Parathyroid adenoma (tissue), 2 donors: ENCODE results near the gene SKI.
"Not testable (repeated sequence)": the region's sequence is repeated elsewhere in the genome, so short reads cannot be mapped to it uniquely, and the experiment has no call there.

Experiments
- H2AFZ ChIP-seq: fragments of 300-600 bp; sonication (generic); one replicate; pipeline ENCODE4 v1.7.0; 2017; ENCODE audit warnings: antibody characterized with exemption, mild to moderate bottlenecking
- H3K27ac ChIP-seq: fragments of 300-600 bp; sonication (generic); one replicate; pipeline ENCODE4 v1.7.0; 2017
- H3K27me3 ChIP-seq: fragments of 300-600 bp; sonication (generic); one replicate; pipeline ENCODE4 v1.7.0; 2017; ENCODE audit warnings: low read length; ENCODE audit not compliant: control insufficient read depth, insufficient read depth
- H3K36me3 ChIP-seq: fragments of 300-600 bp; sonication (generic); one replicate; pipeline ENCODE4 v1.7.0; 2017; ENCODE audit warnings: low read length; ENCODE audit not compliant: control insufficient read depth, insufficient read depth
- H3K4me1 ChIP-seq: fragments of 300-600 bp; sonication (generic); one replicate; pipeline ENCODE4 v1.7.0; 2017; ENCODE audit warnings: control low read depth
- H3K4me2 ChIP-seq: fragments of 300-600 bp; sonication (generic); one replicate; pipeline ENCODE4 v1.7.0; 2017; ENCODE audit warnings: low read length
- H3K4me3 ChIP-seq: fragments of 300-600 bp; sonication (generic); one replicate; pipeline ENCODE4 v1.7.0; 2017; ENCODE audit warnings: low read depth, low read length
- H3K79me2 ChIP-seq: fragments of 300-600 bp; sonication (generic); one replicate; pipeline ENCODE4 v1.7.0; 2017; ENCODE audit warnings: control low read depth
- H3K9ac ChIP-seq: fragments of 300-600 bp; sonication (generic); one replicate; pipeline ENCODE4 v1.7.0; 2017; ENCODE audit warnings: mild to moderate bottlenecking
- H3K9me3 ChIP-seq: fragments of 300-600 bp; sonication (generic); one replicate; pipeline ENCODE4 v1.7.0; 2017; ENCODE audit warnings: low read length; ENCODE audit not compliant: control insufficient read depth
- CTCF ChIP-seq: fragments of 300-600 bp; sonication (generic); IDR thresholded peaks from one replicate; pipeline ENCODE4 v1.7.0; 2017; ENCODE audit warnings: antibody characterized with exemption, mild to moderate bottlenecking
- donor health status: primary hyperparathyroidism.

SKI gene

DNA sequence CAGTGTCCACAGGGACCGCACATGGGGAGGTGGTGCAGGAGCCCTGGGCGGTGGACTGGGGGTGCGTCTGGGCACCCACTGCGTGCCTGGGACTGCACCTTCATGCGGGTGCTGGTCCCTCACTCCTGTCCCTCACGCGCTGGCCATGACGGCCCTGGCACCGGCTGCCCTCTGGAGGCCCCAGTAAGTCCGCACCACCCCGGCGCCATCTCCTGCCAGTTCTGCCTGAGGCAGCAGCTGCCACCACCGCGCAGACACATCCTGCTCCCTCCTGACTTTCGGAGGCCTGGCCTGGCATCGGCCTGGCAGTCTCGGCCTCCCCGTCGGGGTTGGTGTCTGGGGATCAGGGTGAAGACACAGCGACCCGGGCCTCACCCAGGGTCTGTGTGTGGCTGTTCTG lies 98.4 kb downstream of the SKI start:
- Histone ChIP-seq H3K9me3 (no peaks in the 10 kb centered on the region), H3K79me2 (no peaks in the 10 kb centered on the region), H2AFZ (no peak overlapping the region), H3K4me3 (no peak overlapping the region), H3K9ac (no peak overlapping the region), H3K4me1 (no peaks in the 10 kb centered on the region), H3K36me3 (no peaks in the 10 kb centered on the region), H3K27me3 (no peaks in the 10 kb centered on the region), H3K27ac (no peak overlapping the region), H3K4me2 (no peak overlapping the region)
- no peak for TF ChIP-seq CTCF

DNA sequence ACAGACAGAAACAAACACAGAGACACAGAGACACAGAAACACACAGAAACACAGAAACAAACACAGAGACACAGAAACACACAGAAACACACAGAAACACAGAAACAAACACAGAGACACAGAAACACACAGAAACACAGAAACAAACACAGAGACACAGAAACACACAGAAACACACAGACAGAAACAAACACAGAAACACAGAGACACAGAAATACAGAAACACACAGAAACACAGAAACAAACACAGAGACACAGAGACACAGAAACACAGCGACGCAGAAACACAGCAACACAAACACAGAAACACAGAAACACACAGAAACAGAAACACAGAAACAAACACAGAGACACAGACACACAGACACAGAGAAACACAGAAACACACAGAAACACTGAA lies 99.0 kb downstream of the SKI start:
- not testable (repeated sequence) for H3K79me2 ChIP-seq

DNA sequence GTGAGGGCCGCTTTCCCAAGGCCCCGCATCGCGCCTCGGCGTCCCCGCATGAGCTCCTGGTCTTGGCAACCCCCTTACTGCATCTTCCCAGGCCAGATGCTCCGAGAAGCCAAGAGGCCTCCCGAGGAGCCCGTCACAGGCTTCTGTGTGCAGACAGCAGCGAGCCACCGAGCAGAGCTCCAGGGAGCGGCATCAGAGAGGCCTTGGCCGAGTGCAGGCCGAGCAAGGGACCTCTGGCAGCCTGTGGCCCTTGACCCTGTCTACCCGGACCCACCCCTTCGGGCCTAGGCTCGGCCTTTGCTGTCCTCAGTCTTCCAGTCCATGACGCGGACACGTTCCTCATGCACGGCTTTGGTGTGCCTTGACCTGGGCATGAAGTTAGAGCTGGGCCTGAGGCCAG lies 99.7 kb downstream of the SKI start:
- H3K4me3 ChIP-seq, result no peak overlapping the region
- no peaks in the 10 kb centered on the region for H3K27me3 ChIP-seq

More for the DNA sequence above, 99.0 kb downstream of the SKI start:
- H2AFZ ChIP-seq, H3K4me1 ChIP-seq, H3K27ac ChIP-seq, H3K4me2 ChIP-seq, H3K36me3 ChIP-seq, H3K9me3 ChIP-seq, H3K4me3 ChIP-seq, H3K27me3 ChIP-seq, H3K9ac ChIP-seq: not testable (repeated sequence)

DNA sequence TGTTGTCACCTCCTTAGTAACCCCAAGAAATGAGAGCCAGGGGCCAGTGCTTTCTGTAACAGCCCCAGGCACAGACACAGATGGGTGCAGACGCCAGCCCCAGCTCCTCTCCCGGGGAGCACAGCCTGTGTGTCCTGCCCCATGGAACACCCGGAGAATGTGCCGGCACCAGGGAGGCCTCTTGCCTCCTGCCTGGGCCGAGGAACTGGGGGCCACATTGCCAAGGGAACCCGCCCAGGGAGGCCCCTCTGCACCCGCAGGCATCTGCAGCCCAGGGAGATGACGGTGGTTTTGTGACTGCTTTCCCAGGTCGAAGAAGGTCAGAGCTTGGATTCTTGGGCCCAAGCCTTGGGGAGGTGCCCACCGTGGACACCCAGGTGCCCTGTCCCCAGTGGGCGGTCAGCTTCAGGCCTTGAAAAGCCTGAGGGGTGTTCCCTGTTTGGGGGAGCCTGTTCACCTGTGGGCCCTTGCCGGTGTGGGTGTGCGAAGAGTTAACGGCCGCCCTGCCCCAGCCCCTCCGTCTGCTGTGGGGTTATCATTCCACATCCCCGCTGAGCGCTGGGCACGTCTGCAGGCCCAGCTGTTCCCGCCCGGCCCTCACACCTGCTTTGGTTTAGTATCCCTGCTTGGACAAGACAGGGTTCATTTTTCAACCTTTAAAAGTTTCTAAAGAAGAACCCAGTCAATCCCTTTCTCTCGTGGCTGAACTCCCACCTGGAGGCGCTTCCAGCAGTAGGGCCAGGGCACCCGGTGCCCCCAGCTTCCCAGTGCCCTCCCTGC lies 100.7 kb downstream of the SKI start:
- Histone ChIP-seq H3K9me3 (no peaks in the 10 kb centered on the region), H3K4me3 (no peak overlapping the region), H3K27me3 (no peaks in the 10 kb centered on the region), H3K27ac (no peak overlapping the region), H3K9ac (no peak overlapping the region), H2AFZ (no peak overlapping the region), H3K4me1 (no peaks in the 10 kb centered on the region), H3K79me2 (no peaks in the 10 kb centered on the region), H3K36me3 (no peaks in the 10 kb centered on the region), H3K4me2 (no peak overlapping the region)
- TF ChIP-seq CTCF, result no peak

More for the DNA sequence above, 99.7 kb downstream of the SKI start:
- Histone ChIP-seq H3K27ac (no peak overlapping the region), H3K79me2 (no peaks in the 10 kb centered on the region), H3K4me1 (no peaks in the 10 kb centered on the region), H3K9ac (no peak overlapping the region), H3K9me3 (no peaks in the 10 kb centered on the region), H3K4me2 (no peak overlapping the region), H3K36me3 (no peaks in the 10 kb centered on the region), H2AFZ (no peak overlapping the region)
- no peak for TF ChIP-seq CTCF

DNA sequence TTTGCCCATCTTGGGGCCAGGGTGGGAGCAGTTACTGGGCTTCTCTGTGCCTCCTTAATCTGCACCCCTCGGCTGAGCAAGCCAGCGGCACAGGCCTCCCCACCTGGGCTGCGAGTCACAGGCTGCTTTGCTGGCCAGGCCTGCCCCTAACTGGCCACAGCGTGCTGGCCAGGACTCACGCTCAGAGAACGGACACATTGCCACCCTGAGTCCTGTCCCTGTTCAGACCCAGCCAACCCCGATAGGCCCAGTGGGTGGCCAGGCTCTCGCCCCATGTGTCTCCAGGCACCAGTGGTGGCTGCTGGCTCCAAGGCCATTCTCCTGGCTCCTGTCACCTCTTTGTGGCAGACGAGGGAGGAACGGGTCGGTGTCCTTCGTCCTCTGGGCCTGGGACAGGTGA lies 101.9 kb downstream of the SKI start:
- H3K27ac ChIP-seq, result no peak overlapping the region
- H3K4me1 ChIP-seq, result no peaks in the 10 kb centered on the region
- TF ChIP-seq CTCF, result no peak
- no peak overlapping the region for H3K4me2 ChIP-seq
- H3K36me3 ChIP-seq, result no peaks in the 10 kb centered on the region
- no peaks in the 10 kb centered on the region for H3K79me2 ChIP-seq
- H3K9me3 ChIP-seq, result no peaks in the 10 kb centered on the region
- H3K4me3 ChIP-seq, result no peak overlapping the region
- no peaks in the 10 kb centered on the region for H3K27me3 ChIP-seq
- no peak overlapping the region for H2AFZ ChIP-seq
- no peak overlapping the region for H3K9ac ChIP-seq
